Measurements from ENCODE around the gene GALNT18.

GALNT18 gene

DNA sequence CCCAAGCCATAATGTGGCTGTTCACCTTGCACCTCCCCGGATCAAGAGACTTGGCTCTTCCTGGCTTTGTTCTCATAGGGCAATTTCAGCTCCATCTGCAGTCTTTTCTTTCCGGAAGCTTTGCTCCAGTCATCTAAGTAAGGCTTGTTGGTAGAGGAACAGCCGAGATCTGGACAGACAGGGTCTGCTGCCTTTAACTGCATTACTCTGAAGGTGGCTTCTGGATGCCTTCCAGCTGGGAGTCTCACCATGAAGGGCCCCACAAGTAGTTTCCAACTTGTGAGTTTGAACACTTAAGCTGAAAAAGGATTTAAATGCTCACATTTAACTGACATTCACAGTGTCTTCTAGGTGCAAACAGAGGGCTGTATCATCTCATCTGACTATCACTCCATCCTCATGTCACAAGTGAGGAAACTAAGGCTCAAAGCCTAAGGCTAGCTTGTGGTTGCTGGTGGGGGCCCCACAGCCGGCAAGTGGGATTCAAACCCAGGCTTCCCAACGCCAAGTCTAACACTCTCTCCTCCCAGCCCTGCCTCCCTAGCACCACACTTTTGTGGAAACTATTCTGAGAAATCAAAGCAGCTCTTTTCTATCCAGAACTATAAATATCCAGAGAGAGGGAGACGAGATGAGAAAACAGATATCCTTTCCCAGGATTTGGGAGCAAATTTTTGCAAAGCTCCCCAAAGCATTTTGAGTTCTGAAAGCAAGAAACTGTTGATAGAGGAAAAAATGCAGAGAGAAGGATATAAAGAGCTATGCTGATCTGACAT is 58.4 kb downstream of the GALNT18 start:
- TF ChIP-seq, protein P1, sequence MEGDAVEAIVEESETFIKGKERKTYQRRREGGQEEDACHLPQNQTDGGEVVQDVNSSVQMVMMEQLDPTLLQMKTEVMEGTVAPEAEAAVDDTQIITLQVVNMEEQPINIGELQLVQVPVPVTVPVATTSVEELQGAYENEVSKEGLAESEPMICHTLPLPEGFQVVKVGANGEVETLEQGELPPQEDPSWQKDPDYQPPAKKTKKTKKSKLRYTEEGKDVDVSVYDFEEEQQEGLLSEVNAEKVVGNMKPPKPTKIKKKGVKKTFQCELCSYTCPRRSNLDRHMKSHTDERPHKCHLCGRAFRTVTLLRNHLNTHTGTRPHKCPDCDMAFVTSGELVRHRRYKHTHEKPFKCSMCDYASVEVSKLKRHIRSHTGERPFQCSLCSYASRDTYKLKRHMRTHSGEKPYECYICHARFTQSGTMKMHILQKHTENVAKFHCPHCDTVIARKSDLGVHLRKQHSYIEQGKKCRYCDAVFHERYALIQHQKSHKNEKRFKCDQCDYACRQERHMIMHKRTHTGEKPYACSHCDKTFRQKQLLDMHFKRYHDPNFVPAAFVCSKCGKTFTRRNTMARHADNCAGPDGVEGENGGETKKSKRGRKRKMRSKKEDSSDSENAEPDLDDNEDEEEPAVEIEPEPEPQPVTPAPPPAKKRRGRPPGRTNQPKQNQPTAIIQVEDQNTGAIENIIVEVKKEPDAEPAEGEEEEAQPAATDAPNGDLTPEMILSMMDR (IDR thresholded peaks at IDR 0.05; ENCODE audit: insufficient read depth, low read depth, low read length, missing control alignments), result no peak
- H3K4me3 ChIP-seq (ENCODE audit: low read length), result no peak overlapping the region
- DNase-seq (ENCODE audit: low read depth), result no peak

DNA sequence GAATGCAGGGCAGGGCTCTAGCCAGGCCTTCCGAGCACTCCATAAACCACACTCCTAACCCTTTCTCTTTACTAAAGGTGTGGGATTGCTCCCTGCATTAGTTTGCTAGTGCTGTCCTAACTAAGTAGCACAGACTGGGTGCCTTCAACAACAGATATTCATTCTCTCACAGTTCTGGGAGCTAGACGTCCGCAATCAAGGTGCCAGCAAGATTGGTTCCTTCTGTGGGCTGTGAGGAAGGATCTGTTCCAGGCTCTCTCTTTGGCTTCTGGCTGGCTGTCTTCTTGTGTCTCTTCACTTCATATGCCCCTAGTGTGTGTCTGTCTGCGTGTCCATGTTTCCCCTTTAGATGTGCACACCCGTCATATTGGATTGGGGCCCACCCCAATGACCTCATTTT is 59.8 kb downstream of the GALNT18 start:
- TF ChIP-seq, protein P1 (IDR thresholded peaks at IDR 0.05; ENCODE audit: insufficient read depth, low read depth, low read length, missing control alignments), result no peak
- H3K4me3 ChIP-seq (ENCODE audit: low read length), result no peak overlapping the region
- no peak for DNase-seq (ENCODE audit: low read depth)

DNA sequence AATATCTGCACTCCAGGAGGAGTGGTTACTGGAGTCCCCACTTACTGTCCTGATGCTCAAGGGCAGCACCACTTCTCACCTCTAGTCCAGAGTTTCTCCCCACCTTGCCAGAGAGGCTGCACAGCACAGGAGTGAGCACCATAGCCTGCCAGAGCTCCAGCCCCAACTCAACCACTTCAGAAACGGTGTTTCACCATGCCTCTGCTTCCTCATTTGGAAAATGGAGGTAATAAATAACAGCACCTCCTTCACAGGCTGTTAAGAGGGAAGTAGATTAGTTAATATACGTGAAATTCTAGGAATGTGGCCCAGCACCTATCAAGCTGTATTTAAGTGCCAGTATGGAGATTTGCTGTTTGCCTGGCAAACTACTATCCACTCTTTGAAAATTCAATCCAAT is 63.0 kb downstream of the GALNT18 start:
- no peak overlapping the region for H3K4me3 ChIP-seq (ENCODE audit: low read length)
- DNase-seq (ENCODE audit: low read depth), result peak; percentile 18
- TF ChIP-seq, protein P1 (IDR thresholded peaks at IDR 0.05; ENCODE audit: insufficient read depth, low read depth, low read length, missing control alignments), result no peak

DNA sequence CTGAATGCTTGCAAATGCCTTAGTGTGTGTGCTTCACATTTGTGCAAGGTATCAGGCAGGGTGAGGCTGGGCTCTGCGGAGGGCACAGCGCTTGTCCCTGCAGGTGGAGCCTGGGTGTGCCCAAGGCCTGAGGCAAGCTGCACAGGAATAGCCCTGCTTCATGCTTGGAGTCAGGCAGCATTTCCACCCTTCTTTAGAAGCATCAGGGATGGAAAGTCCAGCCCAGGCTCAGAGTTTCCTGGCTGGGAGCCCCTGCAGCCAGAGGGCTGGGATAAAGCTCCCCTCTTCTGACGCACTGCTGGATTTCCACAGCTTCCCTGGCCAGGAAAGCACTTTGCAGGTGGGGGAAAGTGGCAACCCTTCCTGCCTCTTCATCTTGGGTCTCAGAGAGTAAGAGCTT is 63.4 kb downstream of the GALNT18 start:
- DNase-seq (ENCODE audit: low read depth), result peak; percentile 88
- H3K4me3 ChIP-seq (ENCODE audit: low read length), result no peak overlapping the region
- TF ChIP-seq, protein P1 (IDR thresholded peaks at IDR 0.05; ENCODE audit: insufficient read depth, low read depth, low read length, missing control alignments), result peak; percentile 50

DNA sequence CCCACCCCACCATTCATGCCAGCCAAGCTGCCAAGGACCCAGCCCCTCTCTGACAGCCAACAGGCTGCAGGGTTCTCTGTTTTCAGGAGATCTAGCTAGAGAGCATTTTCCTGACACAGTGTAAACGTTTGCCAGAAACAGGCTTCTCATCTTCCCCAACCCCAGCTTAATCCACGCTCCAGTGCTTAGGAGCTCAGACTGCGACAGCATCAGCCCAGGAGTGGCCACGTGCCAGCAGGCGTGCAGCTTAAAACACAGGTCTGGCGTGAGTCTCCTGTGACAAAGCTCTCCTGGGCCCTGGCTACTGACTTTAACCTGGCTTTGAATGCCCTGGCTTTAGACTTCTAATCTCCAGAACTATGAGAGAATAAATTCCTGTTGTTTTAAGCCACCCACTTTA is 66.6 kb downstream of the GALNT18 start:
- no peak overlapping the region for H3K4me3 ChIP-seq (ENCODE audit: low read length)
- TF ChIP-seq, protein P1 (IDR thresholded peaks at IDR 0.05; ENCODE audit: insufficient read depth, low read depth, low read length, missing control alignments), result no peak
- no peak for DNase-seq (ENCODE audit: low read depth)

DNA sequence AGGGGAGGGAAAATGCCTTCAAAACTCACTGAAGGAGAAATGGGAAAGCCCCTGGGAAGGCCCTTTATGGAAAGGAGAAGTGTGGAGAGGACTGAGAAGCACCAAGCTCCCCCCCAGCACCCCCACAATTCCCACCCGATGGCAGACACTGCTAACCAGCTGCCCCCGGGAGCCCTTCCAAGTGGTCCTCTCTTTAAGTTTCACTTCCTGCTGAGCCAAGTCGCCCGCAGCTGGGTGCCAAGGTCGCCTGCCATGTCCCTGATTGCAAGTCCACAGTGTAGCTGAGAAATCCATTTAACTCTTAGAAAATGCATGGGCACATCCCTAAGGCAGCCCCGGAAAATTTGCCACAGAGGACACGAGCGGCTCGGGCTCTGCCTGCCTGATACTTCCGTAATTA is 68.2 kb downstream of the GALNT18 start:
- no peak for DNase-seq (ENCODE audit: low read depth)
- TF ChIP-seq, protein P1 (IDR thresholded peaks at IDR 0.05; ENCODE audit: insufficient read depth, low read depth, low read length, missing control alignments), result no peak
- H3K4me3 ChIP-seq (ENCODE audit: low read length), result no peak overlapping the region

DNA sequence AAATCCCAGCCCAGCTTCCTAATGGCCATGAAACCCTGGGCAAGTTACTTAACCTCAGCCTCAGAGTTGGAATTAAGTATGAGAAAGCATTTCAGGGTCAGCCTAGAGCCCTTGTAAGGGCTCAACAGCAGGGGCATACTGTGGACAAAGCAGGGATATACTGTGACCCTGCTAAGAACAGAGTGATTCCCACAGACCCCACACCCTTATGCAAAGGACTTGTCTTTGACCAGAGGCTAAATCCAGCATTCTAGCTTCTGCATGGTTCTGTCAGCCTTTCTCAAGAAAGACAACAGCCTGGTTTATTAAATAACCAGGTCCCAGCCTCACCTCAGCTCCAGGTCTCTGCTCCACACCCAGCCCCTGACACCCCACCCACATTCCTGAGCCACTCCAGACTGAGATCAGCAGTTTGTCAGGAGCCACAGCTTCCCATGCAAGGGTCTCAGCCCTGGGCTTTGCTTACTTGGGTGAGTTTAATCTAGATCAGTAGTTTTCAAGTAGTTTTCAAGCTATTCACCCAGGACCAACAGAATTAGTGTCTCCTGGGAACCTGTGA is 69.2 kb downstream of the GALNT18 start:
- TF ChIP-seq, protein P1 (IDR thresholded peaks at IDR 0.05; ENCODE audit: insufficient read depth, low read depth, low read length, missing control alignments), result no peak
- DNase-seq (ENCODE audit: low read depth), result peak; percentile 43
- no peak overlapping the region for H3K4me3 ChIP-seq (ENCODE audit: low read length)

Data from epithelial cell of esophagus (primary cell).